Kidney (tissue), 14 donors: ENCODE data around the gene CSF2RB. TPM values are rescaled to one million over a fixed set of nuclear protein-coding genes. Genes with fewer than 3 reads are reported as not detected.

Experiments
- DNase-seq, 5 donors: peaks; one replicate each; pipeline ENCODE4 v3.0.0-alpha.2; 2013 to 2020
- FAIRE-seq: peaks from 2 replicates; lab custom pipeline; 2012; peaks lifted over from hg19 to GRCh38; lab: Jason Lieb, UNC
- H3K27ac ChIP-seq, 2 donors: one replicate each; pipeline ENCODE4 v1.7.0; 2013; ENCODE audit warnings: low read depth in 2 of 2, low read length in 2 of 2, inconsistent platforms in 1 of 2
- H3K27me3 ChIP-seq: one replicate; pipeline ENCODE4 v1.7.1; 2013; ENCODE audit warnings: low read length, inconsistent platforms; ENCODE audit not compliant: control insufficient read depth, insufficient read depth
- H3K36me3 ChIP-seq, 3 donors: one replicate each; pipeline versions ENCODE4 v1.7.0 to v1.7.1; 2013; ENCODE audit warnings: low read length in 3 of 3, control low read depth in 1 of 3, inconsistent platforms in 1 of 3; ENCODE audit not compliant: insufficient read depth in 3 of 3, control insufficient read depth in 2 of 3
- H3K4me1 ChIP-seq, 3 donors: one replicate each; pipeline versions ENCODE4 v1.7.0 to v1.7.1; 2013; ENCODE audit warnings: low read length in 3 of 3, inconsistent platforms in 1 of 3, low read depth in 1 of 3; ENCODE audit not compliant: control insufficient read depth in 2 of 3, insufficient read depth in 2 of 3
- H3K4me3 ChIP-seq, 3 donors: one replicate each; pipeline versions ENCODE4 v1.7.0 to v1.8.1; 2013; ENCODE audit warnings: low read length in 3 of 3, control low read depth in 1 of 3, inconsistent platforms in 1 of 3
- H3K9ac ChIP-seq, 3 donors: one replicate each; pipeline versions ENCODE4 v1.7.0 to v1.7.1; 2013; ENCODE audit warnings: low read length in 3 of 3, control low read depth in 1 of 3, inconsistent platforms in 1 of 3
- H3K9me3 ChIP-seq, 3 donors: one replicate each; pipeline versions ENCODE4 v1.7.0 to v1.7.1; 2013; ENCODE audit warnings: low read length in 3 of 3, control low read depth in 1 of 3, inconsistent platforms in 1 of 3; ENCODE audit not compliant: control insufficient read depth in 2 of 3, insufficient read depth in 1 of 3
- CTCF ChIP-seq: IDR thresholded peaks from 3 replicates; pipeline ENCODE4 v1.5.1; 2012; ENCODE audit warnings: mild to moderate bottlenecking, moderate library complexity, borderline replicate concordance; ENCODE audit not compliant: insufficient read depth; ENCODE audit errors: extremely low read depth
- intact Hi-C: fragments of 100-400 bp; cut with DNase I; formaldehyde crosslinking; loops from one replicate; pipeline ENCODE4 v1.11.1; 2022
- polyA plus RNA-seq: library from polyadenylated mRNA; stranded (reverse); fragments of 350-450 nt; fragmentation: Illumina TruSeq; extraction: RNeasy Lipid Tissue Mini Kit (QIAGEN cat#74804); gene quantifications from one replicate; pipeline ENCODE4 v1.2.3, GENCODE V29; 2014; ENCODE audit warnings: low read depth, low replicate concordance; ENCODE audit not compliant: insufficient read depth
- total RNA-seq: library from RNA; stranded (reverse); fragmentation: NEBNext Ultra II Directional; extraction: Animal tissue kit (Norgen Biotek cat#: 25700); gene quantifications from one replicate; pipeline ENCODE4 v1.2.1, GENCODE V29; 2021
- donor health status: control.
- donor health status: control.
- donor health status: control.
- donor health status: control.
- donor health status: control.
- donor health status: DM: yes; HTN: yes; CAD: no.
- donor health status: Normal renal cell carcinoma (clear cell type).

The CSF2RB gene
- total and polyA plus RNA-seq, 2 donors from 2014 or later = 1.0 to 11.4 TPM

GRCh38 chr22:36971341-36972125, 58.1 kb downstream of the CSF2RB start:
- Histone ChIP-seq H3K9ac (no peak overlapping the region), H3K27me3 (no peaks in the 10 kb centered on the region), H3K27ac (no peak overlapping the region), H3K36me3 (no peaks in the 10 kb centered on the region), H3K4me1 (no peaks in the 10 kb centered on the region), H3K9me3 (no peaks in the 10 kb centered on the region), H3K4me3 (no peak overlapping the region)
- TF ChIP-seq CTCF = no peak
- FAIRE-seq (no peak), DNase-seq (no peak)
- intact Hi-C loops = no loop called here

- no peak for TF ChIP-seq CTCF
- FAIRE-seq = no peak
- no peaks in the 10 kb centered on the region for H3K36me3 ChIP-seq
These were observed 63.2 kb downstream of the CSF2RB start for GRCh38 chr22:36976606-36977005.

GRCh38 chr22:36977401-36977861, 64.0 kb downstream of the CSF2RB start:
- Histone ChIP-seq H3K36me3 (no peaks in the 10 kb centered on the region), H3K4me3 (peak overlapping the region; percentile 52 to 73 (median 68)), H3K27ac (no peak overlapping the region), H3K4me1 (peaks cover 0 to 4% (median 0%) of the 10 kb centered on the region in 3 donors), H3K9me3 (no peaks in the 10 kb centered on the region), H3K9ac (peak overlapping the region in 2 of 3 donors; percentile 54), H3K27me3 (no peaks in the 10 kb centered on the region)
- FAIRE-seq (no peak), DNase-seq (peak; percentile 38 to 87 (median 64))
- no peak for TF ChIP-seq CTCF
- intact Hi-C loops = no loop called here

More at GRCh38 chr22:36976606-36977005, 63.2 kb downstream of the CSF2RB start:
- intact Hi-C loops = no loop called here
- DNase-seq = no peak
- Histone ChIP-seq H3K4me1 (peaks cover 0 to 4% (median 0%) of the 10 kb centered on the region in 3 donors), H3K27me3 (no peaks in the 10 kb centered on the region), H3K9me3 (no peaks in the 10 kb centered on the region), H3K4me3 (no peak overlapping the region), H3K27ac (no peak overlapping the region), H3K9ac (no peak overlapping the region)
